Measurements from ENCODE around the gene TAL2. TPM values are rescaled to one million over a fixed set of nuclear protein-coding genes. Genes with fewer than 3 reads are reported as not detected.

Gene TAL2
- polyA plus RNA-seq, 1 experiment, result 0.13 TPM

DNA sequence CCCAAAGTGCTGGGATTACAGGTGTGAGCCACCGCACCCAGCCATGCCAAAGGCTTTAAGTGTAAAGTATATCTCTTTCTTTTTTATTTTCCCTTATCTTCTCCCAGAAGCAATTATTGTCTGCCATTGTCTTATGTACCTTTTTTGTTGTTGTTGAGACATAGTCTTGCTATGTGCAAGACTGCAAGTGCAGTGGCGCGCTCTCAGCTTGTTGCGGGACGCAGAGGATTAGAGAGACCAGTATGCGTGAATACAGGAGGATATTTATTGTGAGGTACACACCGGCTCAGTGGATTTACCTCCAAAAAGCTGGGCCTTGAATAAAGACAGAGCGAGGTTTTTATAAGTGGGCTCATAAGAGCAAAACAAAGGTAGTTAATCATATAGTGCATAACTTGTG lies 43.9 kb downstream of the TAL2 start:
- no peaks in the 10 kb centered on the region for H3K27me3 ChIP-seq (ENCODE audit: control insufficient read depth, insufficient read depth, low read length)
- POLR2A ChIA-PET, result no interaction called here
- TF ChIP-seq, protein P1, sequence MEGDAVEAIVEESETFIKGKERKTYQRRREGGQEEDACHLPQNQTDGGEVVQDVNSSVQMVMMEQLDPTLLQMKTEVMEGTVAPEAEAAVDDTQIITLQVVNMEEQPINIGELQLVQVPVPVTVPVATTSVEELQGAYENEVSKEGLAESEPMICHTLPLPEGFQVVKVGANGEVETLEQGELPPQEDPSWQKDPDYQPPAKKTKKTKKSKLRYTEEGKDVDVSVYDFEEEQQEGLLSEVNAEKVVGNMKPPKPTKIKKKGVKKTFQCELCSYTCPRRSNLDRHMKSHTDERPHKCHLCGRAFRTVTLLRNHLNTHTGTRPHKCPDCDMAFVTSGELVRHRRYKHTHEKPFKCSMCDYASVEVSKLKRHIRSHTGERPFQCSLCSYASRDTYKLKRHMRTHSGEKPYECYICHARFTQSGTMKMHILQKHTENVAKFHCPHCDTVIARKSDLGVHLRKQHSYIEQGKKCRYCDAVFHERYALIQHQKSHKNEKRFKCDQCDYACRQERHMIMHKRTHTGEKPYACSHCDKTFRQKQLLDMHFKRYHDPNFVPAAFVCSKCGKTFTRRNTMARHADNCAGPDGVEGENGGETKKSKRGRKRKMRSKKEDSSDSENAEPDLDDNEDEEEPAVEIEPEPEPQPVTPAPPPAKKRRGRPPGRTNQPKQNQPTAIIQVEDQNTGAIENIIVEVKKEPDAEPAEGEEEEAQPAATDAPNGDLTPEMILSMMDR (IDR thresholded peaks at IDR 0.05; ENCODE audit: insufficient read depth, low read depth, low read length), result no peak
- no peak for DNase-seq (ENCODE audit: low read depth)
- no peaks in the 10 kb centered on the region for H3K36me3 ChIP-seq (ENCODE audit: control insufficient read depth, insufficient read depth, low read length)
- CTCF ChIA-PET, result interaction anchor here (1.0 to 1.2 kb wide), 2 partner anchors 12 to 278 kb away, joined by 3 to 4 read pairs; no protein-coding TSS in a partner anchor
- H3K4me3 ChIP-seq (ENCODE audit: low read depth, low read length), result no peak overlapping the region

DNA sequence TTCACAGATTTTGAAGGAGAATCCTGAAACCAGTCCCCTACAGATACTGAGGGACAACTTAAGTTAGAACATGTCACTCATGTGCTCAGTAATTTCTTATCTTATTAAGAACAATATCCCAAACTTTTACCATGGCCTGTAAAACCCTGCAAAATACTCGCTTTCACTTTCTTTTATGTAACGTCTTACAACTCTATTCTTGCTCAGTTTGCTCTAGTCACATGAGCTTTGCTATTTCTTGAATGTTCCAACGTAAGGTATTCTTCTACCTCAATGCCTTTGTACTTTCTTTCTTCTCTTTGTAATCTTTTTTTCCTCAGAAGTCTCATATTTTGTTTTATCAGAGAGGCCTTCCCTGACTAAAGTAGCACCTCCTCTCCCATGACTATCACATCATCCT lies 46.1 kb downstream of the TAL2 start:
- CTCF ChIA-PET, result interaction anchor here (0.6 kb wide), 1 partner anchor 264 kb away, joined by 4 read pairs; no protein-coding TSS in a partner anchor
- Histone ChIP-seq H3K36me3 (ENCODE audit: control insufficient read depth, insufficient read depth, low read length) (no peaks in the 10 kb centered on the region), H3K4me3 (ENCODE audit: low read depth, low read length) (no peak overlapping the region), H3K27me3 (ENCODE audit: control insufficient read depth, insufficient read depth, low read length) (no peaks in the 10 kb centered on the region)
- POLR2A ChIA-PET, result no interaction called here
- DNase-seq (ENCODE audit: low read depth), result no peak
- TF ChIP-seq, protein P1 (IDR thresholded peaks at IDR 0.05; ENCODE audit: insufficient read depth, low read depth, low read length), result no peak

DNA sequence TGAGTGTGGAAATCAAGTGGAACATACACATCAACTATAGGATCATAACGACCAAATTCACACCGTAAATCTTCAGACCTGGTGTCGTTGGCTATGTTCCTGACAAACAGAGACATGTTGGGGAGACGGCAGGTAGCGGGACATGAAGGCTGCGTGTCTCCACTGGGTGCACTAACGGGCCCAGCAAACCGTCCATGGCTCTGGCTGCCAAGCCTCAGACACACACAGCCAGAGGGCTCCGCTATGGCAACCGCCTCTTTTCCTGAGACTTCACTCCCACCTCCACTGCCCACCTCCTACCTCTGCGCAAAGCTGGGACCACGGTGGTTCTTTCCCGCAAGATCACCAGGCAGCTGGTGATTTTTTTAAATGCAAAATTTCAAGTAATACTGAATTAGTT lies 48.4 kb downstream of the TAL2 start:
- ChIA-PET POLR2A (no interaction called here), CTCF (no interaction called here)

DNA sequence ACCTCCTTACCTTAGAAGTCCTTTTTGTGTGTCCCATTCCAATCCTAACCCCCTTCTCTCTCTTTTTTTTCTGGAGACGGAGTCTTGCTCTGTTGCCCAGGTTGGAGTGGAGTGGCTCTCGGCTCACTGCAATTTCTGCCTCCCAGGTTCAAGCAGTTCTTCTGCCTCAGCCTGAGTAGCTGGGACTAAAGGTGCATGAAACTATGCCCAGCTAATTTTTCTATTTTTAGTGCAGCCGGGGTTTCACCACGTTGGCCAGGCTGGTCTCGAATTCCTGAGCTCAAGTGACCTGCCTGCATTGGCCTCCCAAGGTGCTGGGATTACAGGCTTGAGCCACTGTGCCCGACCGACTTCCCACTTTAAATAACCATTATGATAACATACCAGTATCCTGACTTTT lies 49.6 kb downstream of the TAL2 start:
- H3K4me3 ChIP-seq (ENCODE audit: low read depth, low read length), result no peak overlapping the region
- TF ChIP-seq, protein P1 (IDR thresholded peaks at IDR 0.05; ENCODE audit: insufficient read depth, low read depth, low read length), result no peak
- DNase-seq (ENCODE audit: low read depth), result no peak
- ChIA-PET CTCF (no interaction called here), POLR2A (no interaction called here)
- no peaks in the 10 kb centered on the region for H3K36me3 ChIP-seq (ENCODE audit: control insufficient read depth, insufficient read depth, low read length)
- H3K27me3 ChIP-seq (ENCODE audit: control insufficient read depth, insufficient read depth, low read length), result no peaks in the 10 kb centered on the region

More for the DNA sequence above, 48.4 kb downstream of the TAL2 start:
- H3K27me3 ChIP-seq (ENCODE audit: control insufficient read depth, insufficient read depth, low read length), result no peaks in the 10 kb centered on the region
- no peaks in the 10 kb centered on the region for H3K36me3 ChIP-seq (ENCODE audit: control insufficient read depth, insufficient read depth, low read length)
- TF ChIP-seq, protein P1 (IDR thresholded peaks at IDR 0.05; ENCODE audit: insufficient read depth, low read depth, low read length), result no peak
- DNase-seq (ENCODE audit: low read depth), result no peak
- no peak overlapping the region for H3K4me3 ChIP-seq (ENCODE audit: low read depth, low read length)

DNA sequence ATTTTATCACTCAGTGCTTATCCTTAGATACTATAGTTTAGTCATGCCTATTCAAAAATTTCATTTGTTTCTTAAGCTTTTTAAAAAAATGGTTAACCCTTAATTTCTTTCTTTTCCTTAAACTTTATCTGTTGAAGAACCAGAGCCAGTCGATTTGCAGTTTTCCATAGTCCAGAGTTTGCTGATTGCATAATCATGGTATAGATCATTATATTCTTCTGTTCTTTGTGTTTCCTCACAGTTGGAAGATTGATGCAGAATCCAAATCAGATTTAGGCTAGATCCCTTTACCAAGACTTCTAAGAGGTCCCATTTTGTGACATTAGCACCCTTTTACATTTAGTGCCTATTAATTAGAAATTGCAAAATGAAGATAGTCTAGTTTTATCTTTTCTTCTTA lies 50.0 kb downstream of the TAL2 start:
- ChIA-PET CTCF (no interaction called here), POLR2A (no interaction called here)
- Histone ChIP-seq H3K27me3 (ENCODE audit: control insufficient read depth, insufficient read depth, low read length) (no peaks in the 10 kb centered on the region), H3K4me3 (ENCODE audit: low read depth, low read length) (no peak overlapping the region), H3K36me3 (ENCODE audit: control insufficient read depth, insufficient read depth, low read length) (no peaks in the 10 kb centered on the region)
- TF ChIP-seq, protein P1 (IDR thresholded peaks at IDR 0.05; ENCODE audit: insufficient read depth, low read depth, low read length), result no peak
- DNase-seq (ENCODE audit: low read depth), result no peak

Other genes with a start within 250 kb of the TAL2 start
- 0.81 and 2.0 TPM in 2 replicates for gene FSD1L, start 214.4 kb upstream of the TAL2 start, polyA plus RNA-seq (2011; rRNA removed)
- gene FKTN, start 104.3 kb upstream of the TAL2 start, polyA plus RNA-seq (2011; rRNA removed), result 8.2 and 18.6 TPM in 2 replicates
- gene TMEM38B, start 32.1 kb downstream of the TAL2 start, polyA plus RNA-seq (2011; rRNA removed), result 3.6 and 6.7 TPM in 2 replicates

Measured in BJ (cell line).